ENCODE data around the gene RNF20.

The RNF20 gene

DNA sequence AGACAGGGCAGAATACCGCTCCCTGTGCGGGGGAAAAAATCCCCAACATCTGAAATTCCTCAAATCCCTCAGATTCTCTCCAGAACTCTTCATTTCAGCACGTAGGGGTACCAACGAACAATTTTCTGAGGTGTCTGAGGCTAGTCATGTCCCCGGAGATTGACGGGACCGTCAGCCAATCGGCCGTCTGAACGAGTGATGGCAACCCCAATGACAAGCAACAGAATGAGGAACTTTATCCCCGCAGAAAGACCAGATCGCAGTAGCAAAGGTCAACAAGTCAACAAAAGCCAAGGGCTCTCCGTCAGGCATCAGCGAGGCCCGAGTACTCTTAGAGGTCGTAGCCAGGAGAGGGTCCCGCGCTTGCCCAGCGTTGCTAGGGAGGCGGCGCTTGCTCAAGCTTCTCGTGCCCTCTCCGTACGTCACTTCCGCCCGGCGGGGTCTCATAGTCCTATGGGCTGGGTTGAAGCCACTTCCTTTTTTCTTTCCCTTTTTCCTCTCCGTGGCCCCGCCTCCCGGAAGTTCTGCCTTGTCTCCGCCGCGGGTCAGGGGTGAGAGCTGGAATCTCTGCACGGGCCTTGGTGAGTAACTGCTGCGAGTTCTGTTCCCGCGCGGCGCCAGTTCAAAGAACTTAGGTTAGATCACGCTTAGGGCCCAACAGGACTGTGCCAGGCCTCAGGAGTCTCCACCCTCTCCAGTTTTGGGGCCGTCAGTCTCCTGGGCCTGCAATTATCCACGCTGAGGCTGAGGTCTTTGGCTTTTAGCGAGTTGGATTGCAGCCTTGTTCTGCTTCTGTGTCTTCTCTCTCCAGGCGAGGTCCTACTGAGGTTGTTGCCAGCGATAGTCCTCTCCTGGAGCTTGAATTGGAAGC is at the start of gene RNF20 (continued):
- TF ChIP-seq, protein P1, sequence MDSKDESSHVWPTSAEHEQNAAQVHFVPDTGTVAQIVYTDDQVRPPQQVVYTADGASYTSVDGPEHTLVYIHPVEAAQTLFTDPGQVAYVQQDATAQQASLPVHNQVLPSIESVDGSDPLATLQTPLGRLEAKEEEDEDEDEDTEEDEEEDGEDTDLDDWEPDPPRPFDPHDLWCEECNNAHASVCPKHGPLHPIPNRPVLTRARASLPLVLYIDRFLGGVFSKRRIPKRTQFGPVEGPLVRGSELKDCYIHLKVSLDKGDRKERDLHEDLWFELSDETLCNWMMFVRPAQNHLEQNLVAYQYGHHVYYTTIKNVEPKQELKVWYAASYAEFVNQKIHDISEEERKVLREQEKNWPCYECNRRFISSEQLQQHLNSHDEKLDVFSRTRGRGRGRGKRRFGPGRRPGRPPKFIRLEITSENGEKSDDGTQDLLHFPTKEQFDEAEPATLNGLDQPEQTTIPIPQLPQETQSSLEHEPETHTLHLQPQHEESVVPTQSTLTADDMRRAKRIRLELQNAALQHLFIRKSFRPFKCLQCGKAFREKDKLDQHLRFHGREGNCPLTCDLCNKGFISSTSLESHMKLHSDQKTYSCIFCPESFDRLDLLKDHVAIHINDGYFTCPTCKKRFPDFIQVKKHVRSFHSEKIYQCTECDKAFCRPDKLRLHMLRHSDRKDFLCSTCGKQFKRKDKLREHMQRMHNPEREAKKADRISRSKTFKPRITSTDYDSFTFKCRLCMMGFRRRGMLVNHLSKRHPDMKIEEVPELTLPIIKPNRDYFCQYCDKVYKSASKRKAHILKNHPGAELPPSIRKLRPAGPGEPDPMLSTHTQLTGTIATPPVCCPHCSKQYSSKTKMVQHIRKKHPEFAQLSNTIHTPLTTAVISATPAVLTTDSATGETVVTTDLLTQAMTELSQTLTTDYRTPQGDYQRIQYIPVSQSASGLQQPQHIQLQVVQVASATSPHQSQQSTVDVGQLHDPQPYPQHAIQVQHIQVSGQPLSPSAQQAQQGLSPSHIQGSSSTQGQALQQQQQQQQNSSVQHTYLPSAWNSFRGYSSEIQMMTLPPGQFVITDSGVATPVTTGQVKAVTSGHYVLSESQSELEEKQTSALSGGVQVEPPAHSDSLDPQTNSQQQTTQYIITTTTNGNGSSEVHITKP (tag by site-specific recombination; IDR thresholded peaks at IDR 0.05), result no peak
- TF ChIP-seq, protein P2, sequence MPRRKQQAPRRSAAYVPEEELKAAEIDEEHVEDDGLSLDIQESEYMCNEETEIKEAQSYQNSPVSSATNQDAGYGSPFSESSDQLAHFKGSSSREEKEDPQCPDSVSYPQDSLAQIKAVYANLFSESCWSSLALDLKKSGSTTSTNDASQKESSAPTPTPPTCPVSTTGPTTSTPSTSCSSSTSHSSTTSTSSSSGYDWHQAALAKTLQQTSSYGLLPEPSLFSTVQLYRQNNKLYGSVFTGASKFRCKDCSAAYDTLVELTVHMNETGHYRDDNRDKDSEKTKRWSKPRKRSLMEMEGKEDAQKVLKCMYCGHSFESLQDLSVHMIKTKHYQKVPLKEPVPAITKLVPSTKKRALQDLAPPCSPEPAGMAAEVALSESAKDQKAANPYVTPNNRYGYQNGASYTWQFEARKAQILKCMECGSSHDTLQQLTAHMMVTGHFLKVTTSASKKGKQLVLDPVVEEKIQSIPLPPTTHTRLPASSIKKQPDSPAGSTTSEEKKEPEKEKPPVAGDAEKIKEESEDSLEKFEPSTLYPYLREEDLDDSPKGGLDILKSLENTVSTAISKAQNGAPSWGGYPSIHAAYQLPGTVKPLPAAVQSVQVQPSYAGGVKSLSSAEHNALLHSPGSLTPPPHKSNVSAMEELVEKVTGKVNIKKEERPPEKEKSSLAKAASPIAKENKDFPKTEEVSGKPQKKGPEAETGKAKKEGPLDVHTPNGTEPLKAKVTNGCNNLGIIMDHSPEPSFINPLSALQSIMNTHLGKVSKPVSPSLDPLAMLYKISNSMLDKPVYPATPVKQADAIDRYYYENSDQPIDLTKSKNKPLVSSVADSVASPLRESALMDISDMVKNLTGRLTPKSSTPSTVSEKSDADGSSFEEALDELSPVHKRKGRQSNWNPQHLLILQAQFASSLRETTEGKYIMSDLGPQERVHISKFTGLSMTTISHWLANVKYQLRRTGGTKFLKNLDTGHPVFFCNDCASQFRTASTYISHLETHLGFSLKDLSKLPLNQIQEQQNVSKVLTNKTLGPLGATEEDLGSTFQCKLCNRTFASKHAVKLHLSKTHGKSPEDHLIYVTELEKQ (tag by site-specific recombination; IDR thresholded peaks at IDR 0.05; ENCODE audit: borderline replicate concordance), result no peak
- TF ChIP-seq ZNF266 (tag by site-specific recombination; IDR thresholded peaks at IDR 0.05; ENCODE audit: low read depth) (no peak), SP3 (tag by site-specific recombination; IDR thresholded peaks at IDR 0.05) (peak; percentile 86), HOXD13 (CRISPR knock-in tag; IDR thresholded peaks at IDR 0.05; ENCODE audit: borderline replicate concordance) (no peak), ZNF843 (tag by site-specific recombination; IDR thresholded peaks at IDR 0.05) (no peak), EGR2 (tag by site-specific recombination; IDR thresholded peaks at IDR 0.05; ENCODE audit: low read depth) (no peak), ZNF184 (tag by site-specific recombination; IDR thresholded peaks at IDR 0.05) (no peak), ZNF292 (tag by site-specific recombination; IDR thresholded peaks at IDR 0.05; ENCODE audit: borderline replicate concordance, low read depth) (no peak), KLF8 (tag by site-specific recombination; IDR thresholded peaks at IDR 0.05) (0 out of 2 replicates have a peak, but pooled peaks have one; percentile 45), OSR2 (tag by site-specific recombination; IDR thresholded peaks at IDR 0.05) (no peak), ZNF138 (tag by site-specific recombination; IDR thresholded peaks at IDR 0.05; ENCODE audit: borderline replicate concordance) (no peak), ZNF169 (tag by site-specific recombination; IDR thresholded peaks at IDR 0.05) (no peak), ZNF2 (tag by site-specific recombination; IDR thresholded peaks at IDR 0.05) (0 out of 2 replicates have a peak, but pooled peaks have one; percentile 47), HOXA7 (CRISPR knock-in tag; IDR thresholded peaks at IDR 0.05; ENCODE audit: borderline replicate concordance) (no peak), ZNF707 (tag by site-specific recombination; IDR thresholded peaks at IDR 0.05) (no peak), ZNF248 (tag by site-specific recombination; IDR thresholded peaks at IDR 0.05) (no peak), ZNF776 (tag by site-specific recombination; IDR thresholded peaks at IDR 0.05; ENCODE audit: borderline replicate concordance) (no peak), MYNN (tag by site-specific recombination; IDR thresholded peaks at IDR 0.05; ENCODE audit: borderline replicate concordance) (no peak), ZNF211 (tag by site-specific recombination; IDR thresholded peaks at IDR 0.05; ENCODE audit: low read depth) (no peak), ZNF24 (tag by site-specific recombination; IDR thresholded peaks at IDR 0.05) (peak; percentile 16; the same call in 1 of the 2 replicates), ZSCAN23 (tag by site-specific recombination; IDR thresholded peaks at IDR 0.05) (no peak), ZNF155 (tag by site-specific recombination; IDR thresholded peaks at IDR 0.05) (no peak)
- TF ChIP-seq, protein P3, sequence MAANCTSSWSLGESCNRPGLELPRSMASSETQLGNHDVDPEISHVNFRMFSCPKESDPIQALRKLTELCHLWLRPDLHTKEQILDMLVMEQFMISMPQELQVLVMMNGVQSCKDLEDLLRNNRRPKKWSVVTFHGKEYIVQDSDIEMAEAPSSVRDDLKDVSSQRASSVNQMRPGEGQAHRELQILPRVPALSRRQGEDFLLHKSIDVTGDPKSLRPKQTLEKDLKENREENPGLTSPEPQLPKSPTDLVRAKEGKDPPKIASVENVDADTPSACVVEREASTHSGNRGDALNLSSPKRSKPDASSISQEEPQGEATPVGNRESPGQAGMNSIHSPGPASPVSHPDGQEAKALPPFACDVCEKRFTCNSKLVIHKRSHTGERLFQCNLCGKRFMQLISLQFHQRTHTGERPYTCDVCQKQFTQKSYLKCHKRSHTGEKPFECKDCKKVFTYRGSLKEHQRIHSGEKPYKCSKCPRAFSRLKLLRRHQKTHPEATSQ (tag by site-specific recombination; IDR thresholded peaks at IDR 0.05), result no peak
- TF ChIP-seq, protein P4, sequence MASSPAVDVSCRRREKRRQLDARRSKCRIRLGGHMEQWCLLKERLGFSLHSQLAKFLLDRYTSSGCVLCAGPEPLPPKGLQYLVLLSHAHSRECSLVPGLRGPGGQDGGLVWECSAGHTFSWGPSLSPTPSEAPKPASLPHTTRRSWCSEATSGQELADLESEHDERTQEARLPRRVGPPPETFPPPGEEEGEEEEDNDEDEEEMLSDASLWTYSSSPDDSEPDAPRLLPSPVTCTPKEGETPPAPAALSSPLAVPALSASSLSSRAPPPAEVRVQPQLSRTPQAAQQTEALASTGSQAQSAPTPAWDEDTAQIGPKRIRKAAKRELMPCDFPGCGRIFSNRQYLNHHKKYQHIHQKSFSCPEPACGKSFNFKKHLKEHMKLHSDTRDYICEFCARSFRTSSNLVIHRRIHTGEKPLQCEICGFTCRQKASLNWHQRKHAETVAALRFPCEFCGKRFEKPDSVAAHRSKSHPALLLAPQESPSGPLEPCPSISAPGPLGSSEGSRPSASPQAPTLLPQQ (tag by site-specific recombination; IDR thresholded peaks at IDR 0.05), result 0 out of 2 replicates have a peak, but pooled peaks have one; percentile 30
- TF ChIP-seq, protein P5, sequence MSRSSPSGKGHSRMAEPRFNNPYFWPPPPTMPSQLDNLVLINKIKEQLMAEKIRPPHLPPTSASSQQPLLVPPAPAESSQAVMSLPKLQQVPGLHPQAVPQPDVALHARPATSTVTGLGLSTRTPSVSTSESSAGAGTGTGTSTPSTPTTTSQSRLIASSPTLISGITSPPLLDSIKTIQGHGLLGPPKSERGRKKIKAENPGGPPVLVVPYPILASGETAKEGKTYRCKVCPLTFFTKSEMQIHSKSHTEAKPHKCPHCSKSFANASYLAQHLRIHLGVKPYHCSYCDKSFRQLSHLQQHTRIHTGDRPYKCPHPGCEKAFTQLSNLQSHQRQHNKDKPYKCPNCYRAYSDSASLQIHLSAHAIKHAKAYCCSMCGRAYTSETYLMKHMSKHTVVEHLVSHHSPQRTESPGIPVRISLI (tag by site-specific recombination; IDR thresholded peaks at IDR 0.05), result no peak
- TF ChIP-seq, protein P6, sequence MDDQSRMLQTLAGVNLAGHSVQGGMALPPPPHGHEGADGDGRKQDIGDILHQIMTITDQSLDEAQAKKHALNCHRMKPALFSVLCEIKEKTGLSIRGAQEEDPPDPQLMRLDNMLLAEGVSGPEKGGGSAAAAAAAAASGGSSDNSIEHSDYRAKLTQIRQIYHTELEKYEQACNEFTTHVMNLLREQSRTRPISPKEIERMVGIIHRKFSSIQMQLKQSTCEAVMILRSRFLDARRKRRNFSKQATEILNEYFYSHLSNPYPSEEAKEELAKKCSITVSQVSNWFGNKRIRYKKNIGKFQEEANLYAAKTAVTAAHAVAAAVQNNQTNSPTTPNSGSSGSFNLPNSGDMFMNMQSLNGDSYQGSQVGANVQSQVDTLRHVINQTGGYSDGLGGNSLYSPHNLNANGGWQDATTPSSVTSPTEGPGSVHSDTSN (CRISPR knock-in tag; IDR thresholded peaks at IDR 0.05), result no peak

All from HEK293 (cell line).